Osteoblast (primary cell): ENCODE results near the gene PACC1. TPM values are rescaled to one million over a fixed set of nuclear protein-coding genes. Genes with fewer than 3 reads are reported as not detected.

Source experiments
- DNase-seq: peaks from one replicate; pipeline ENCODE4 v3.0.0; 2011; ENCODE audit warnings: low spot score, mixed read lengths; ENCODE audit not compliant: insufficient read length; ENCODE audit errors: missing footprints
- H2AFZ ChIP-seq: 2 replicates; pipeline ENCODE4 v1.6.0; 2011; ENCODE audit warnings: mild to moderate bottlenecking, low read length
- H3K27ac ChIP-seq: 2 replicates; pipeline ENCODE4 v1.5.1; 2011; ENCODE audit warnings: mild to moderate bottlenecking, low read depth, low read length, moderate library complexity
- H3K27me3 ChIP-seq: 2 replicates; pipeline ENCODE4 v1.6.0; 2012; ENCODE audit warnings: mild to moderate bottlenecking, control low read depth, inconsistent platforms, low read length, moderate library complexity; ENCODE audit not compliant: insufficient read depth
- H3K36me3 ChIP-seq: 2 replicates; pipeline ENCODE4 v1.5.1; 2011; ENCODE audit warnings: mild to moderate bottlenecking, low read length, control low read depth, moderate library complexity; ENCODE audit not compliant: insufficient read depth
- H3K4me1 ChIP-seq: 2 replicates; pipeline ENCODE4 v1.5.1; 2011; ENCODE audit warnings: mild to moderate bottlenecking, low read length, control low read depth, moderate library complexity; ENCODE audit not compliant: insufficient read depth
- H3K4me2 ChIP-seq: 2 replicates; pipeline ENCODE4 v1.6.0; 2011; ENCODE audit warnings: mild to moderate bottlenecking, low read length; ENCODE audit not compliant: insufficient read depth
- H3K4me3 ChIP-seq: fragments of 200-600 bp; sonication (generic); 3 replicates; pipeline ENCODE4 v1.5.1; 2012; ENCODE audit warnings: mild to moderate bottlenecking, low read length, inconsistent platforms; ENCODE audit not compliant: insufficient read depth
- H3K79me2 ChIP-seq: 2 replicates; pipeline ENCODE4 v1.6.0; 2012; ENCODE audit warnings: mild to moderate bottlenecking, low read length, control low read depth, inconsistent platforms; ENCODE audit not compliant: insufficient read depth
- H3K9me3 ChIP-seq: 2 replicates; pipeline ENCODE4 v1.5.1; 2011; ENCODE audit warnings: low read depth, low read length, control low read depth
- H4K20me1 ChIP-seq: 2 replicates; pipeline ENCODE4 v1.6.0; 2012; ENCODE audit warnings: mild to moderate bottlenecking, low read length, control low read depth; ENCODE audit not compliant: insufficient read depth
- CTCF ChIP-seq: IDR thresholded peaks from 2 replicates; pipeline ENCODE4 v1.5.1; 2011; ENCODE audit warnings: mild to moderate bottlenecking, low read depth, low read length, moderate library complexity; ENCODE audit errors: extremely low read depth
- total RNA-seq: library from RNA; depleted of rRNA; stranded (reverse); fragments of >200 nt; gene quantifications from 2 replicates; pipeline ENCODE4 v1.2.3, GENCODE V29; 2012

The PACC1 gene
- total RNA-seq, 1 donor = 6.5 TPM

DNA sequence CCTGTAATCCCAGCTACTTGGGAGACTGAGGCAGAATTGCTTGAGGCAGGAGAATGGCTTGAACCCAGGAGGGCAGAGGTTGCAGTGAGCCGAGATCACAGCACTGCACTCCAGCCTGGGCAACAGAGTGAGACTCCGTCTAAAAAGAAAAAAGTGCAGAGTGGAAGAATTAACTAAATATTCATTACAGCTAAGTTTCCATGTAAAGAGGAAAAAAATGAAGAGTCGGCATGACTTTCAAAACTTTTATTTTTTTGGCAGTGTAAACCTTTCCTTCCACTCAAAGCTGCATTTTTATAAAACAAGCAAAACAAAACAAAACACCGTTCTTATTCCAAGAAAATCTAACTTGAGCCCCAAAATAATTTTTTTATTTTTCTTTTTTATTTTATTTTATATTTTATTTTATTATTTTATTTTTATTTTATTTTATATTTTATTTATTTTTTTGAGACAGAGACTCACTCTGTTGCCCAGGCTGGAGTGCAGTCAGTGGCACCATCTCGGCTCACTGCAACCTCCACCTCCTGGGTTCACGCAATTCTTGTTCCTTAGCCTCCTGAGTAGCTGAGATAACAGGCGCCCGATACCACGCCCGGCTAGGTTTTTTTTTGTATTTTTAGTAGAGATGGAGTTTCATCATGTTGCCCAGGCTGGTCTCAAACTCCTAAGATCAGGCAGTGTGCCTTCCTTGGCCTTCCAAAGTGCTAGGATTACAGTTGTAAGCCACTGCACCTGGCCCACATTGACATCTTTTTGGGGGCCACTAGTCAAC, 62.9 kb downstream of the PACC1 start:
- TF ChIP-seq CTCF = no peak

DNA sequence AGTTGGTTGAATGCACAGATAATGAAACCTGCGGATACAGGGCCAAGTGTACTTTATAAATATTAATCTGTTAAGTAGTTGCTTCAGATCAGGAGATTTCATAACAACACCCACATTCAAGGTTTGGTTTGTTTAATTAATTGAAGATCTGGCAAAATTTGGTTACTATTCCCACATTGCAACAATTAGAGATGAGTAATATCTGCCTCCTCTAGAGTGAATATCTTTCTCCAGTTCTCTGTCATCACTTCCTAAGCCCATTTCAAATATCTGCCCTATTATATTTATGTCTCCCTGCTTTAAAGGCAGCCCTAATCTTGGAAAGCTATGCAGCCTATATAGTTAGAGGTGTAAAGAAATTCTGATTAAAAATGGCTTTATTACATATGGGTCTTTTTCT, 68.1 kb downstream of the PACC1 start:
- Histone ChIP-seq H3K4me2 (no peak overlapping the region), H3K27me3 (no peaks in the 10 kb centered on the region), H3K27ac (no peak overlapping the region), H3K36me3 (no peaks in the 10 kb centered on the region), H3K4me1 (no peaks in the 10 kb centered on the region), H3K9me3 (no peaks in the 10 kb centered on the region), H2AFZ (no peak overlapping the region), H3K4me3 (no peak overlapping the region), H3K79me2 (no peaks in the 10 kb centered on the region), H4K20me1 (no peaks in the 10 kb centered on the region)
- no peak for DNase-seq
- TF ChIP-seq CTCF = no peak

More for the DNA sequence above, 62.9 kb downstream of the PACC1 start:
- Histone ChIP-seq H3K4me2 (no peak overlapping the region), H3K4me3 (no peak overlapping the region), H4K20me1 (no peaks in the 10 kb centered on the region), H3K27me3 (no peaks in the 10 kb centered on the region), H2AFZ (no peak overlapping the region), H3K27ac (no peak overlapping the region), H3K36me3 (peaks cover 6% of the 10 kb centered on the region), H3K9me3 (no peaks in the 10 kb centered on the region), H3K4me1 (peaks cover 10% of the 10 kb centered on the region), H3K79me2 (no peaks in the 10 kb centered on the region)
- no peak for DNase-seq

GRCh38 chr1:212344905-212345304, 69.8 kb downstream of the PACC1 start:
- Histone ChIP-seq H2AFZ (no peak overlapping the region), H3K79me2 (no peaks in the 10 kb centered on the region), H3K36me3 (no peaks in the 10 kb centered on the region), H4K20me1 (no peaks in the 10 kb centered on the region), H3K4me2 (no peak overlapping the region), H3K4me1 (no peaks in the 10 kb centered on the region), H3K27ac (no peak overlapping the region), H3K27me3 (no peaks in the 10 kb centered on the region), H3K9me3 (no peaks in the 10 kb centered on the region), H3K4me3 (no peak overlapping the region)
- no peak for DNase-seq
- no peak for TF ChIP-seq CTCF

DNA sequence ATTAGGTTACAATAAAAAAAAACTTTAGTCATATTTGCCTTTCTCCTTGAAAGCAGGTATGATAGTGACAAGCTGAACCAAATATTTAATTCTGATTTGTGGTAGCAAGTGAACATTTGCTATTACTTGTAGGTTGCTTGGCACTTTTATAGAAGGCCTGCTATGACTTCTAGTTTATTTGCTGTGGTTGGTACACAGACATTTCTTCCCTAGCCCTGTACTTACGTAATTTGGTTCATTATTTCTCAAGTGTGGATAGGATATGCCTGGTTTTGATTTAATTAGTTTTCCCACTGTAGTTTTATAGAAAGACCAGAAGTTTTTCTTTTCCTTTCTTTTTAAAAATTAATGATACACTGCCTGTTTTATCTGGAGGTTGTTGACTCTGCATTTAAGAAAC, 73.6 kb downstream of the PACC1 start:
- Histone ChIP-seq H3K9me3 (no peaks in the 10 kb centered on the region), H2AFZ (no peak overlapping the region), H3K4me2 (no peak overlapping the region), H3K27ac (no peak overlapping the region), H4K20me1 (no peaks in the 10 kb centered on the region), H3K79me2 (no peaks in the 10 kb centered on the region), H3K27me3 (no peaks in the 10 kb centered on the region), H3K36me3 (no peaks in the 10 kb centered on the region), H3K4me1 (no peaks in the 10 kb centered on the region), H3K4me3 (no peak overlapping the region)
- no peak for DNase-seq
- TF ChIP-seq CTCF = no peak
